ENCODE results near the gene GIPC3. TPM values are rescaled to one million over a fixed set of nuclear protein-coding genes. Genes with fewer than 3 reads are reported as not detected.
A peak's percentile ranks its signal among the peaks of the same experiment; 100 is the strongest.

The GIPC3 gene, protein sequence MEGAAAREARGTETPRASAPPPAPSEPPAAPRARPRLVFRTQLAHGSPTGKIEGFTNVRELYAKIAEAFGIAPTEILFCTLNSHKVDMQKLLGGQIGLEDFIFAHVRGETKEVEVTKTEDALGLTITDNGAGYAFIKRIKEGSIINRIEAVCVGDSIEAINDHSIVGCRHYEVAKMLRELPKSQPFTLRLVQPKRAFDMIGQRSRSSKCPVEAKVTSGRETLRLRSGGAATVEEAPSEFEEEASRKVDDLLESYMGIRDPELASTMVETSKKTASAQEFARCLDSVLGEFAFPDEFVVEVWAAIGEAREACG
- under 1 TPM; 0.33 to 0.46 TPM for total RNA-seq
- polyA plus RNA-seq, result 1.8 TPM

DNA sequence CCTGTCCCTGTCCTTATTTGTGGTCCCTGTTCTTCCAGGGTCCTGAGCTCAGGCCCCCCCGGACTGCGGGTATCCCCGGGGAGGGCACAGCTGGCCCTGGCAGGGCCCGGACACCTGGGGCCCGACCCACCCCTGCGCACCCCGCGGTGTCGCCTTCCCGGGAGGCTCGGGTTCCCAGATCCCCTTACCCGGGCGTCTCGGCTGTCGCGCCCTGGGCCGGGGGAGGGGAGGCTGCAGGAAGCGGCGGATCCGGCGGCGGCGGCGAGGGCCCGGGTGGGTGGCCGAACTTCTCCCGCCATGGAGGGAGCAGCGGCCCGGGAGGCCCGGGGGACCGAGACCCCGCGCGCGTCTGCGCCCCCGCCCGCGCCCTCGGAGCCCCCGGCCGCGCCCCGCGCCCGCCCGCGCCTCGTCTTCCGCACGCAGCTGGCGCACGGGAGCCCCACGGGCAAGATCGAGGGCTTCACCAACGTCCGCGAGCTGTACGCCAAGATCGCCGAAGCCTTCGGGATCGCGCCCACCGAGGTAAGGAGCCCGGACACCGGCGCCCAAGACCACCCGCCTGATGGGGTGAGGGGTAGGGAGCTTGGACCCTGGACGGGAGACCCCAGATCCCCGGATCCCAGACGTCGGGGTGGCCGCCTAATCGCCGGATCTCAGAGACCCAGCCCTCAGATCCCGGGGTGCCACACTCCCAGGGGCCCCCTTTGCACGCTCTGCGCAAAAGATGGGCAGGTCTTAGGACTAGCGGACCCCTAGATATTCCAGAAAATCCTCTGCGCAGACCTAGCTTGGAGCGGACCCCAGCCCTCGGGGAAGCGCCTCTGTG is at the start of gene GIPC3:
TSS of gene GIPC3 (plus strand) at position 178 of the 826 bp plus-strand sequence. CDS start at position 298, 120 bp downstream.
- no peak for DNase-seq
- peaks cover 0 to 1% (median 0%) of the 10 kb centered on the region in 3 donors for H3K36me3 Mint-ChIP-seq
- peak within 1 kb of the TSS in 1 of 8 donors; percentile 43 for H3K27ac Mint-ChIP-seq
- H3K27me3 Mint-ChIP-seq, result no peaks in the 10 kb centered on the region
- ChIA-PET POLR2A (interaction anchor here (0.5 to 2.2 kb wide), 4 partner anchors 19 to 288 kb away, joined by 3 to 9 read pairs (median 6); no protein-coding TSS in a partner anchor), CTCF (interaction anchor here (0.7 to 3.4 kb wide), 10 partner anchors 10 to 40 kb away, joined by 3 to 18 read pairs (median 5); no protein-coding TSS in a partner anchor)
- no peaks in the 10 kb centered on the region for H3K4me1 ChIP-seq (ENCODE audit: insufficient read depth, low read length)
- H3K4me3 ChIP-seq (ENCODE audit: low read length), result peak within 1 kb of the TSS; percentile 62
- H3K27me3 ChIP-seq (ENCODE audit: insufficient read depth, low read length, poor library complexity, severe bottlenecking), result peaks cover 3% of the 10 kb centered on the region
- no peak within 1 kb of the TSS for H3K27ac ChIP-seq (ENCODE audit: low read depth, low read length)
- no peaks in the 10 kb centered on the region for H3K9me3 Mint-ChIP-seq
- H3K4me3 Mint-ChIP-seq, result peak within 1 kb of the TSS in 5 of 7 donors; percentile 43 to 78 (median 58)
- H3K4me1 Mint-ChIP-seq, result no peaks in the 10 kb centered on the region
- no peaks in the 10 kb centered on the region for H3K36me3 ChIP-seq (ENCODE audit: insufficient read depth, low read length)
- H3K9me3 ChIP-seq (ENCODE audit: low read length), result no peaks in the 10 kb centered on the region

DNA sequence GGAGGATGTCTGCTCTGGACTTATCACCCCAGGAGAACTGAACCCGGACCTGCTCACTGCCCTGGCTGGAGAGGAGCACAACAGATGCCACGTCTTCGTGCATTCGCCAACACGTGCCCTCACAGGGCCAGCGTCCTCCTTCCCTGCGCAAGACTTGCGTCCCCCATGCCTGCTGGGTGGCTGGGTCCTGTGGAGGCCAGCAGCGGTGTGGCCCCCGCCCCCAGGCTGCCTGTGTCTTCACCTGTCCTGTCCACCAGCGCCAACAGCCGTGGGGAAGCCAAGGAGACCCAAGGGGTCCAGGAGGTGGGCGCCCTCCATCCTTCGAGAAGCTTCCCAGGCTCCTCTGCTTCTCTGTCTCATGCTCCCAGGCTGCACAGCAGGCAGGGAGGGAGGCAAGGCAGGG is 49.7 kb upstream of the GIPC3 start:
- no peak overlapping the region for H3K27ac Mint-ChIP-seq
- no peaks in the 10 kb centered on the region for H3K9me3 Mint-ChIP-seq
- H3K4me3 Mint-ChIP-seq, result no peak overlapping the region
- H3K36me3 Mint-ChIP-seq, result peaks cover 0 to 50% (median 3%) of the 10 kb centered on the region in 3 donors
- H3K27me3 Mint-ChIP-seq, result no peaks in the 10 kb centered on the region
- Histone ChIP-seq H3K4me1 (ENCODE audit: insufficient read depth, low read length) (no peaks in the 10 kb centered on the region), H3K27me3 (ENCODE audit: insufficient read depth, low read length, poor library complexity, severe bottlenecking) (no peaks in the 10 kb centered on the region), H3K27ac (ENCODE audit: low read depth, low read length) (no peak overlapping the region), H3K4me3 (ENCODE audit: low read length) (no peak overlapping the region), H3K9me3 (ENCODE audit: low read length) (no peaks in the 10 kb centered on the region), H3K36me3 (ENCODE audit: insufficient read depth, low read length) (no peaks in the 10 kb centered on the region)
- CTCF ChIA-PET, result no interaction called here
- POLR2A ChIA-PET, result no interaction called here
- DNase-seq, result no peak
- peaks cover 0 to 1% (median 0%) of the 10 kb centered on the region in 3 donors for H3K4me1 Mint-ChIP-seq

DNA sequence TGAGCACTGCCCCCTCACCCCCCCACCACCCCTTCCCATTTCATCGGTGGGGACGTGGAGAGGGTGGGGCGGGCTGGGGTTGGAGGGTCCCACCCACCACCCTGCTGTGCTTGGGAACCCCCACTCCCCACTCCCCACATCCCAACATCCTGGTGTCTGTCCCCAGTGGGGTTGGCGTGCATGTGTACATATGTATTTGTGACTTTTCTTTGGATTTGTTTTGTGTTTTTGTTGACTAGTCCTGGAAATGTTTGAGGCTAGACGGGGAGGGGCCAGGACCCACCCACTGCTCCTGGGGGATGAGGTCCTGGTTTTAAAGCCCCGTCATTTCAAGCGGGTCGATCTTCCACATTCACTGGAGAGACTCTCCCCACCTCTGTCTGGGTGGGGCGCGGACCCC is 49.3 kb upstream of the GIPC3 start:
- Mint-ChIP-seq H3K9me3 (no peaks in the 10 kb centered on the region), H3K4me3 (peak overlapping the region in 1 of 7 donors; percentile 23), H3K36me3 (peaks cover 0 to 50% (median 3%) of the 10 kb centered on the region in 3 donors), H3K27ac (no peak overlapping the region), H3K27me3 (no peaks in the 10 kb centered on the region), H3K4me1 (peaks cover 0 to 1% (median 0%) of the 10 kb centered on the region in 3 donors)
- ChIA-PET POLR2A (no interaction called here), CTCF (no interaction called here)
- H3K27me3 ChIP-seq (ENCODE audit: insufficient read depth, low read length, poor library complexity, severe bottlenecking), result no peaks in the 10 kb centered on the region
- no peaks in the 10 kb centered on the region for H3K9me3 ChIP-seq (ENCODE audit: low read length)
- no peak overlapping the region for H3K4me3 ChIP-seq (ENCODE audit: low read length)
- H3K36me3 ChIP-seq (ENCODE audit: insufficient read depth, low read length), result no peaks in the 10 kb centered on the region
- no peak overlapping the region for H3K27ac ChIP-seq (ENCODE audit: low read depth, low read length)
- DNase-seq, result no peak
- H3K4me1 ChIP-seq (ENCODE audit: insufficient read depth, low read length), result no peaks in the 10 kb centered on the region

DNA sequence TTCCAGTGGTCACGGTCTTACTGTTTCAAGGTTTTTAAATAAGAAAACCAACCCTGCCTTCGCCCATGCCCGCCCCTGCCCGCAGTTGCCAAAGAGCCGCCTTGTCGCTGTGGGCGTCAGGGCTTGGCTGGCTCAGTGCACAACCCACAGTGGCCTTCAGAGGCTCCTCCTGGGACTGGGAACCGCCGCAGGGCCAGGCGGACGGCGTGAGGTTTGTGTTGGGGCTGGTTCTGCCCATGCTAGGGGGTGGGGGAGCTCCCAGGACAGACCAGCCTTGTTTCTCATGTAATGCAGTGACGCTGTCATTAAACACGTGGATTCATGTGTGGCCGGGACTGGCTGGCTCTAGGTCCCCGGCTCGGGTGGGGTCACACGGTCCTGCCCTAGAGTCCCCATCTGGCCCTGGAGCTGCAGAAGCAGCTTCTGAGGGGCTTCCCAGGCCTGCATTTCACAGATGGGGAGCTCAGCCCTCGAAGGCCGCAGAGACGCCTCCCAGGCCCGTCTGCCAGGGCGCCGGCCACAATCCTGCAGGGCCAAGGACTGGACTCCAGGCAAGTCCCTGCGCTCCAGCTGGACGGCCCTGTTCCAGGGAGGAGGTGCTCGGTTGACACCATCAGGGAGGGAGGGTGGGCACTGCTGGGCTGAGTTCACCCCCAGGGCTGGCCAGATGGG is 48.7 kb upstream of the GIPC3 start:
- ChIA-PET CTCF (no interaction called here), POLR2A (no interaction called here)
- H3K27ac Mint-ChIP-seq, result no peak overlapping the region
- no peak for DNase-seq
- H3K36me3 ChIP-seq (ENCODE audit: insufficient read depth, low read length), result no peaks in the 10 kb centered on the region
- H3K9me3 Mint-ChIP-seq, result no peaks in the 10 kb centered on the region
- H3K9me3 ChIP-seq (ENCODE audit: low read length), result no peaks in the 10 kb centered on the region
- peaks cover 0 to 50% (median 3%) of the 10 kb centered on the region in 3 donors for H3K36me3 Mint-ChIP-seq
- H3K4me1 ChIP-seq (ENCODE audit: insufficient read depth, low read length), result no peaks in the 10 kb centered on the region
- no peak overlapping the region for H3K4me3 Mint-ChIP-seq
- no peak overlapping the region for H3K27ac ChIP-seq (ENCODE audit: low read depth, low read length)
- no peak overlapping the region for H3K4me3 ChIP-seq (ENCODE audit: low read length)
- peaks cover 0 to 1% (median 0%) of the 10 kb centered on the region in 3 donors for H3K4me1 Mint-ChIP-seq
- H3K27me3 ChIP-seq (ENCODE audit: insufficient read depth, low read length, poor library complexity, severe bottlenecking), result no peaks in the 10 kb centered on the region
- H3K27me3 Mint-ChIP-seq, result no peaks in the 10 kb centered on the region

DNA sequence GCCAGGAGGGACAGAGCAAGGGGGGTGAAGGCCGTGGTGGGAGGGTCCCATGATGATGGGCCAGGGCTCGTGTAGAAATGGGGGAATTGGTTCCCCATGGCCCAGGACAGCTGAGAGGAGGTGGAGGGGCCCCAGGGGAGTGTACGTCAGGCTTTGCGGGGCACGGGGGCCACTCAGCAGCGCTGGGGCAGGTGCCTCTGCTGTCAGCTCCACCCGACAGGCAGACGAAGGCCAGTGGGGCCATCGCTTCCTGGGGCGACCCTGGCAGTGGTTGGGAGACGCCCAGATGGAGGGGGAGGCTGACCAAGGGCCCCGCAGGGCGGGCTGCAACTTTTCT is 48.2 kb upstream of the GIPC3 start:
- Histone ChIP-seq H3K4me1 (ENCODE audit: insufficient read depth, low read length) (no peaks in the 10 kb centered on the region), H3K4me3 (ENCODE audit: low read length) (no peak overlapping the region), H3K9me3 (ENCODE audit: low read length) (no peaks in the 10 kb centered on the region), H3K27ac (ENCODE audit: low read depth, low read length) (no peak overlapping the region), H3K27me3 (ENCODE audit: insufficient read depth, low read length, poor library complexity, severe bottlenecking) (no peaks in the 10 kb centered on the region), H3K36me3 (ENCODE audit: insufficient read depth, low read length) (no peaks in the 10 kb centered on the region)
- ChIA-PET POLR2A (no interaction called here), CTCF (interaction anchor here (0.5 kb wide), 1 partner anchor 20 kb away, joined by 3 read pairs; no protein-coding TSS in a partner anchor)
- H3K27me3 Mint-ChIP-seq, result no peaks in the 10 kb centered on the region
- DNase-seq, result no peak
- H3K36me3 Mint-ChIP-seq, result peaks cover 0 to 50% (median 3%) of the 10 kb centered on the region in 3 donors
- H3K4me3 Mint-ChIP-seq, result no peak overlapping the region
- H3K4me1 Mint-ChIP-seq, result peaks cover 0 to 1% (median 0%) of the 10 kb centered on the region in 3 donors
- H3K9me3 Mint-ChIP-seq, result no peaks in the 10 kb centered on the region
- peak overlapping the region in 1 of 8 donors; percentile 85 for H3K27ac Mint-ChIP-seq

DNA sequence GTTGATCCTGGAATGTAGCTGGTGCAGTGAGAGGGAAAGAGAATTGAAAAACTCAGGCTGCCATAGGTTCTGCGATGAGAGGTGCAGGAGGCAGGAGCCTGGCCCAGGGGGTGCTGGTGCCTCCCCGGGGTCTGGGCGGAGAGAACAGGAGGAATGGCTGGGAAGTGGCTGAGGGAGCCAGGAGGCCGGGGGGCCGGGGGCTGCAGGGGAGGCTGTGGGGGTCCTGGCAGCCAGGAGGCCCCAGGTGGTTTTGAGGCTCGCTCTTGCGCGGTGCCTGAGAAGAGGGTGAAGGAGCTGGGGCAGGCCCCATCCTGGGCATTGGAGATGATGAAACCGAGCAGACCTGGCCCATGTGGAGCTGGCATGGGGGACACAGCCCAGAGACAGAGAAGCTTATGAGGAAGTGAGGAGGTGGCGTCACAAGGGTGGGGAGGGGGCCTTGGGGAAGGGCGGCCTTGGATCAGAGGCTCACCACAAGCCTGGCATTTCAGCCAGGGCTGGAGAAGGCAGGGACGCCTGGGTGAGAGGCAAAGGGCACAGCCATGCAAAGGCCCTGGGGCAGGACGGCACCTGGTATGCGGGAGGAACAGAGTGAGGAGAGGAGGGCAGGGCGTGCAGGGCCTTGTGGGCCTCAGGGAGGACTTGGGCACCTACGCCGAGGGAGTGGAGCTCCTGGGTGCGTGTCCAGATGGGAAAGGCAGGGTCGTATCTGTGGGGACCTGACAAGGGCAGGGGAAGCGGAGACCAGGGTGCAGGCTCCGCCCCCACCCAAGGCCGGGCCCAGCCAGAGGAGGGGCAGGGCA is 47.6 kb upstream of the GIPC3 start:
- Histone ChIP-seq H3K4me1 (ENCODE audit: insufficient read depth, low read length) (no peaks in the 10 kb centered on the region), H3K9me3 (ENCODE audit: low read length) (no peaks in the 10 kb centered on the region), H3K27ac (ENCODE audit: low read depth, low read length) (no peak overlapping the region), H3K4me3 (ENCODE audit: low read length) (no peak overlapping the region), H3K36me3 (ENCODE audit: insufficient read depth, low read length) (no peaks in the 10 kb centered on the region), H3K27me3 (ENCODE audit: insufficient read depth, low read length, poor library complexity, severe bottlenecking) (no peaks in the 10 kb centered on the region)
- POLR2A ChIA-PET, result no interaction called here
- no peak for DNase-seq
- H3K27ac Mint-ChIP-seq, result peak overlapping the region in 1 of 8 donors; percentile 85
- H3K4me1 Mint-ChIP-seq, result peaks cover 0 to 1% (median 0%) of the 10 kb centered on the region in 3 donors
- H3K4me3 Mint-ChIP-seq, result no peak overlapping the region
- CTCF ChIA-PET, result interaction anchor here (0.5 kb wide), 1 partner anchor 20 kb away, joined by 3 read pairs; no protein-coding TSS in a partner anchor
- peaks cover 0 to 46% (median 3%) of the 10 kb centered on the region in 3 donors for H3K36me3 Mint-ChIP-seq
- no peaks in the 10 kb centered on the region for H3K9me3 Mint-ChIP-seq
- no peaks in the 10 kb centered on the region for H3K27me3 Mint-ChIP-seq

DNA sequence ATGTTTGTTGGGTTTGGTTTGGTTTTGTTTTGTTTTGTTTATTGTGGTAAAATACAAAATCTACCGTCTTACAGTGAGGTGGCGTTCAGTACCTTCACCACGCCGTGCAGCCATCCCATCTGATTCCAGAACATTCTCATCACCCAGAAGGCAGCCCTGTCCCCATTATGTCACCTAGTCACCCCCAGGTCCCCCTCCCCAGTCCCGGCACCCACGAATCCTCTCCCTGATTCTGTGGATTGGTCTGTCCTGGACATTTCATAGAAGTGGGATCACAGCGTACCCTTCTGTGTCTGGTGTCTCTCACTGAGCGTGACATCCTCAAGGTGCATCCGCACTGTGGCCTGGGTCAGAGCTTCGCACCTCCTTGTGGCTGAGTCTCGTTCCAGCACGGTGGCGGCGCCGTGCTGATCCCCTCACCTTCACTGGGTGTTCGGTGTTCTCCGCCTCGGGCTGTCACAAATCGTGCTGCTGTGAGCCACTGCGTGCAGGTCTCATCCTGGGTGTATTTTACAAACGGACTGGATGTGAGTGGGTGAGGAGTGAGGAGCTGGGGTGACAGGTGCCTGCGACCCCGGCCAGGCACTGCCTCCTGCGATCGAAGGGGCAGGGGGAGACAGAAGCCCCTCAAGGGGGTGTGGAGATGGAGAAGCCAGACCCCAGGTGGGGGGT is 46.9 kb upstream of the GIPC3 start:
- Histone ChIP-seq H3K27ac (ENCODE audit: low read depth, low read length) (no peak overlapping the region), H3K4me3 (ENCODE audit: low read length) (no peak overlapping the region), H3K9me3 (ENCODE audit: low read length) (no peaks in the 10 kb centered on the region), H3K4me1 (ENCODE audit: insufficient read depth, low read length) (no peaks in the 10 kb centered on the region), H3K27me3 (ENCODE audit: insufficient read depth, low read length, poor library complexity, severe bottlenecking) (no peaks in the 10 kb centered on the region), H3K36me3 (ENCODE audit: insufficient read depth, low read length) (no peaks in the 10 kb centered on the region)
- Mint-ChIP-seq H3K9me3 (no peaks in the 10 kb centered on the region), H3K4me3 (peak overlapping the region in 1 of 7 donors; percentile 36), H3K36me3 (peaks cover 0 to 43% (median 3%) of the 10 kb centered on the region in 3 donors), H3K4me1 (peaks cover 0 to 1% (median 0%) of the 10 kb centered on the region in 3 donors), H3K27me3 (no peaks in the 10 kb centered on the region), H3K27ac (peak overlapping the region in 5 of 8 donors; percentile 6 to 64 (median 43))
- ChIA-PET POLR2A (no interaction called here), CTCF (no interaction called here)
- no peak for DNase-seq
